D341Med (cell line): ENCODE results near the gene CPSF3.

Source experiments
- DNase-seq: peaks from one replicate; pipeline ENCODE4 v3.0.0; 2012; ENCODE audit warnings: low spot score

The CPSF3 gene

GRCh38 chr2:9419541-9419940 lies 3.9 kb upstream of the CPSF3 start:
- no peak for DNase-seq

GRCh38 chr2:9420495-9420894 lies 3.0 kb upstream of the CPSF3 start:
- DNase-seq = no peak

DNA sequence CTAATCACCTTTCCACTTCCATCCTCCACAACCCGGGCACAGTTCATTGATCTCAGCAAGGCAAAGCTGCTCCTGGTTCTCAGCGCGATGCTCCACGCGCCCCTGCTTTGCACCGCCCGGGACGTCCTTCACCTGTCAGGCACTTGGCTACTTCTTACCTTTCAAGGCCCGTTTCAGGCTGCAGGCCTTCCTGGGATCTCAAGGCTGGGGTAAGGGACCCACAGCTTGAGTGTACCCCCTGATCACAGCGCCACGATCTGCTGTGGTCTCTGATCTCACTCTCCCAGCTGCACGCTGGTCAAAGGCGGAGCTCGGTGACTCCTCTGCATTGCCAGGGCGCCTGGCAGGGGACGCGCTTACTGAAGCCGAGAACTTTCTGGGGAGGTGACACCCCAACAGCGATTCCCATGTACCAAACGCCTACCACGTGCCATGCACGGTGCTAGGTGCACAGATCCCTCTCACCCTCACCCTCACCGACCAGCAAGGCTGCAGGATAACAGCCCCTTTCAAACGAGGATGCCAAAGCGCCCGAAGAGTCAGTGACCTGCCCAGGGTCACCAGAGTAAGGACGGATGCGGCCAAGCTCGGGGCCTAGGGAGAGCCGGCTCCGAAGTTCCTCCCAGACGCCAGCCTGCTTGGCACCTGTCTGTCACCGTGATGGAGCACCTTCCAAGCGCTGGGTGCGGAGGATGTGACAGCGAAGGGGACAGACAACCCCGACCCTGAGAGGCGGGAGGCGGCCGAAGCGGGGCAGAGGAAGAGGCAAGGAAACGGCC lies 944 bp upstream of the CPSF3 start:
- DNase-seq = peak; percentile 61

GRCh38 chr2:9423922-9424272 lies 443 bp downstream of the CPSF3 start:
- DNase-seq = no peak

DNA sequence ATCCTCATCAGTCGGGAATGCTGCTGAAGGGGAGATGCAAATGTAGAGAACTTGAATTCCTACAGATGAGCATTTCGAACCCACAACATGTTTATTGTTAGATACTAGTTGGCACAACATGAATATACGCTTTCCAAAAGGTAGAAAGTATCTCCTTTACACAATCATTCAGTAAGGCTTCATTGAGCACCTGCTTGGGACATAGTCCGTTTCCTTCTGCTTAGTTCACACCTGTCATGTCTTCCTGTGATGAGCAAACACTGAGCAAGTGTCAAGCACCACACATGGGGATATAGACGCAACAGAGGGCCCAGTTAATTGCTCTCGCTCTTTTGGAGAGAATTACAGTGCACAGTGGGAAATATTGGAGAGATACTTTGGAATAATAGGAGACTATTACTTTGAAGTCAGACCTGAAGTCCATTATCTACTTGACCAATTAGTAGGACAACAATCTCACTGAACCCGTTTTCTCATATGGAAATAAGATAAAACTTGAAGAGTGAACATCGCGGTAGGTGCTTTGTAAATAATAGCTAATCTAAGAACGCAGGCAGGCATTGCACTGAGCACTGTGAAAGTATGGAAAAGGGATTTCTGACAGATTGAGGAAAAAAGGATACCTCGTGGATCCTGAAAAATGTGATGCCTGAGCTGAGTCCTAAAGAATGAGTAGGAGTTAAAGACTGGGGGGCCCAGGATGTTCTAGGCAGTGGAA lies 1.2 kb downstream of the CPSF3 start:
- DNase-seq = no peak

GRCh38 chr2:9428965-9429577 lies 5.6 kb downstream of the CPSF3 start:
- no peak for DNase-seq

GRCh38 chr2:9430316-9431293 lies 7.2 kb downstream of the CPSF3 start:
- DNase-seq = no peak

DNA sequence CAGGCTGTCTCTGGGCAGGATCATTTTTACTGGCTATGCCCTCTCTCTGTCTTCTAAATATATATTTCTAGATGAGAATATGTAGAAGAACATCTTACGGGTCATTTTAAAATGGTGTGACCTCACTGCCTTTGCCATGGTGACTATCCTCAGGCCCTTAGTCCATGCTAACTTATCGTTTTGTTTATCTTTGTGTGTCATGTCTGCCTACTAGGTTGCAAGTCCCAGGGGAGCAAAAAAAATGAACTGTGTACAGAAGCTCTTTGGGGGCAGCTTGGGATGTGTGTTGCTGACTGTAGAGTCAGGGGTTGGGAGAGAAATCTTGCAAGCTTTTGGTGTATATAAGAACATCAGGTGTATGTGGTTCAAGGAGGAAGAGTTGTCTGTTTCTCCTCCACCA lies 11.0 kb downstream of the CPSF3 start:
- no peak for DNase-seq

GRCh38 chr2:9439536-9439935 lies 16.1 kb downstream of the CPSF3 start:
- DNase-seq = no peak

DNA sequence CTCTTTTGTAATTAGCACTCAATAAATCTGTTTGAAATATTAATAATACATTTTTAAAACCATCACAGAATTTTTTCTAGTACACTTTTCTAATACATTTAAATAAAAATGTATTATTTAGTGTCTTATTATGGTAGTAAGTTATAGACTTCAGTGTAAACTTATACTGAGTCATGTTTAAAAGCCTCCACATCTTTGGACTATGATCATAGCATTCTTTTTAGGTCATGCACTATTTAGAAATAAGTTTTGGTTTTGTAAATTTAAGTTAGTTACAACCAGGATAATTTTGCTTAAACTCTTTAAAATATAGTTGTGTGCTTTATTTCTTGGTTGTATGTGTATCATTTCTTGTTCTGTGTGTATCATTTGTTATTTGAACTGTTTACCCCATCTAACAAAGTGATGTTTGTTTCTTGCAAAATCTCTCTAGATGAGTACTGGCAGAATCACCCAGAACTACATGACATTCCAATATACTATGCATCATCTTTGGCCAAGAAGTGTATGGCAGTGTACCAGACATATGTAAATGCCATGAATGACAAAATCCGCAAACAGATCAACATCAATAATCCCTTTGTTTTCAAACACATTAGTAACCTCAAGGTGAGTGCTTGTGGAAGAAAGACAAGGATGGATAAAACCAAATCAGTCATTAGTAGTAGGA lies 16.7 kb downstream of the CPSF3 start:
- no peak for DNase-seq

- DNase-seq = no peak
These were observed 18.1 kb downstream of the CPSF3 start for GRCh38 chr2:9441556-9441955.

GRCh38 chr2:9443526-9443925 lies 20.1 kb downstream of the CPSF3 start:
- DNase-seq = no peak

GRCh38 chr2:9445089-9445488 lies 21.6 kb downstream of the CPSF3 start:
- DNase-seq = no peak

GRCh38 chr2:9451231-9451630 lies 27.8 kb downstream of the CPSF3 start:
- DNase-seq = no peak

- no peak for DNase-seq
These were observed 37.1 kb downstream of the CPSF3 start for GRCh38 chr2:9460441-9461017.

GRCh38 chr2:9461079-9461478 lies 37.6 kb downstream of the CPSF3 start:
- no peak for DNase-seq

- no peak for DNase-seq
These were observed 38.9 kb downstream of the CPSF3 start for GRCh38 chr2:9462313-9462712.

- DNase-seq = no peak
These were observed 39.6 kb downstream of the CPSF3 start for GRCh38 chr2:9462886-9463697.

- DNase-seq = no peak
These were observed 40.2 kb downstream of the CPSF3 start for GRCh38 chr2:9463698-9464034.

DNA sequence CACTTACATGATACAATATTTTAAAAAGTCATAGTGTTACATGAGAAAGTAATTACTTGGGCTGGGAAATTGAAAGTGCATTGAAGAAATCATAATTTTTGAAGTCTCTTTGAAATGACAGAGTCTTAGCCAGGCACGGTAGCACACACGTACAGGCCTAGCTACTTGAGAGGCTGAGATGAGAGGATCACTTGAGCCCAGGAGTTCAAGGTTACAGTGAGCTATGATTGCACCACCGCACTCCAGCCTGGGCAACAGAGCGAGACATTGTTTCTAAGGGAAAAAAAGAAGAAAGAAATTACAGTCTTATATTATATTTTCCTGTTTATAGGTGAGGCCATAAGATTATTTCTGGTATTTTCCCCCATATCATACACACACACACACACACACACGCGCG lies 41.7 kb downstream of the CPSF3 start:
- no peak for DNase-seq
